HG02943 (cell line): ENCODE measurements around the gene SH3RF2.
"Not testable (repeated sequence)": the region's sequence is repeated elsewhere in the genome, so short reads cannot be mapped to it uniquely, and the experiment has no call there.

Experiments
- ATAC-seq: cut with Tn5 transposase; IDR thresholded peaks from one replicate; pipeline ENCODE4 v1.9.1; 2021; ENCODE audit warnings: mild to moderate bottlenecking, low read depth, moderate library complexity; ENCODE audit not compliant: unreplicated experiment

The SH3RF2 gene

GRCh38 chr5:146070746-146071145 is 134.4 kb downstream of the SH3RF2 start:
- ATAC-seq = no peak

GRCh38 chr5:146071171-146071570 is 134.8 kb downstream of the SH3RF2 start:
- ATAC-seq = no peak

GRCh38 chr5:146072595-146072994 is 136.2 kb downstream of the SH3RF2 start:
- ATAC-seq = no peak

GRCh38 chr5:146073239-146073900 is 137.0 kb downstream of the SH3RF2 start:
- ATAC-seq = no peak

GRCh38 chr5:146076028-146076427 is 139.7 kb downstream of the SH3RF2 start:
- ATAC-seq = no peak

- ATAC-seq = no peak
Measured at GRCh38 chr5:146076455-146076854, 140.1 kb downstream of the SH3RF2 start.

- ATAC-seq = no peak
Measured at GRCh38 chr5:146078566-146078965, 142.2 kb downstream of the SH3RF2 start.

- ATAC-seq = no peak
Measured at GRCh38 chr5:146079695-146080373, 143.5 kb downstream of the SH3RF2 start.

GRCh38 chr5:146081556-146081955 is 145.2 kb downstream of the SH3RF2 start:
- ATAC-seq = no peak

- peak; percentile 97 for ATAC-seq
Measured at GRCh38 chr5:146082798-146083197, 146.4 kb downstream of the SH3RF2 start.

GRCh38 chr5:146084376-146084775 is 148.0 kb downstream of the SH3RF2 start:
- ATAC-seq = no peak

GRCh38 chr5:146088098-146088497 is 151.7 kb downstream of the SH3RF2 start:
- no peak for ATAC-seq

- ATAC-seq = no peak
Measured at GRCh38 chr5:146089287-146089686, 152.9 kb downstream of the SH3RF2 start.

- no peak for ATAC-seq
Measured at GRCh38 chr5:146091881-146092280, 155.5 kb downstream of the SH3RF2 start.

- no peak for ATAC-seq
Measured at GRCh38 chr5:146098047-146098446, 161.7 kb downstream of the SH3RF2 start.

GRCh38 chr5:146101646-146102045 is 165.3 kb downstream of the SH3RF2 start:
- ATAC-seq = no peak

GRCh38 chr5:146103594-146103993 is 167.2 kb downstream of the SH3RF2 start:
- no peak for ATAC-seq

- ATAC-seq = no peak
Measured at GRCh38 chr5:146105477-146105876, 169.1 kb downstream of the SH3RF2 start, which contains the start of gene PLAC8L1. PLAC8L1 (minus strand) TSS chr5:146105577; CDS start chr5:146104311, 1,266 bp downstream.

- ATAC-seq = no peak
Measured at GRCh38 chr5:146107901-146108300, 171.5 kb downstream of the SH3RF2 start.

- not testable (repeated sequence) for ATAC-seq
Measured at GRCh38 chr5:146108870-146109269, 172.5 kb downstream of the SH3RF2 start.

GRCh38 chr5:146109379-146109778 is 173.0 kb downstream of the SH3RF2 start:
- ATAC-seq = no peak

- ATAC-seq = no peak
Measured at GRCh38 chr5:146111409-146111808, 175.0 kb downstream of the SH3RF2 start.
